ENCODE data around the gene COX7A1. TPM values are rescaled to one million over a fixed set of nuclear protein-coding genes. Genes with fewer than 3 reads are reported as not detected.
"Not testable (repeated sequence)": the region's sequence is repeated elsewhere in the genome, so short reads cannot be mapped to it uniquely, and the experiment has no call there.

Gene COX7A1
- total RNA-seq, 2 experiments from 2014 or later = not detected

- ChIA-PET POLR2A (interaction anchor here (0.5 to 3.2 kb wide), 4 partner anchors 11 to 78 kb away, joined by 4 to 26 read pairs (median 4); no protein-coding TSS in a partner anchor), CTCF (interaction anchor here (0.9 to 5.6 kb wide), 4 partner anchors 13 to 33 kb away, joined by 3 to 37 read pairs (median 4); no protein-coding TSS in a partner anchor)
- peak; percentile 52 for DNase-seq
- peaks cover 26% of the 10 kb centered on the region for H3K36me3 Mint-ChIP-seq
- peak overlapping the region; percentile 92 for H3K4me3 Mint-ChIP-seq
- intact Hi-C loops (cut with micrococcal nuclease) = loop anchor here (1.0 kb wide), 2 partner anchors 8 to 25 kb away; partner anchors contain the start of gene TBCB
- H3K9me3 Mint-ChIP-seq = no peaks in the 10 kb centered on the region
- H3K27me3 Mint-ChIP-seq = no peaks in the 10 kb centered on the region
- H3K27ac Mint-ChIP-seq = peak overlapping the region; percentile 97
- peaks cover 26% of the 10 kb centered on the region for H3K4me1 Mint-ChIP-seq (ENCODE audit: low read depth)
Observed at GRCh38 chr19:36140304-36141038, 11.8 kb downstream of the COX7A1 start.

DNA sequence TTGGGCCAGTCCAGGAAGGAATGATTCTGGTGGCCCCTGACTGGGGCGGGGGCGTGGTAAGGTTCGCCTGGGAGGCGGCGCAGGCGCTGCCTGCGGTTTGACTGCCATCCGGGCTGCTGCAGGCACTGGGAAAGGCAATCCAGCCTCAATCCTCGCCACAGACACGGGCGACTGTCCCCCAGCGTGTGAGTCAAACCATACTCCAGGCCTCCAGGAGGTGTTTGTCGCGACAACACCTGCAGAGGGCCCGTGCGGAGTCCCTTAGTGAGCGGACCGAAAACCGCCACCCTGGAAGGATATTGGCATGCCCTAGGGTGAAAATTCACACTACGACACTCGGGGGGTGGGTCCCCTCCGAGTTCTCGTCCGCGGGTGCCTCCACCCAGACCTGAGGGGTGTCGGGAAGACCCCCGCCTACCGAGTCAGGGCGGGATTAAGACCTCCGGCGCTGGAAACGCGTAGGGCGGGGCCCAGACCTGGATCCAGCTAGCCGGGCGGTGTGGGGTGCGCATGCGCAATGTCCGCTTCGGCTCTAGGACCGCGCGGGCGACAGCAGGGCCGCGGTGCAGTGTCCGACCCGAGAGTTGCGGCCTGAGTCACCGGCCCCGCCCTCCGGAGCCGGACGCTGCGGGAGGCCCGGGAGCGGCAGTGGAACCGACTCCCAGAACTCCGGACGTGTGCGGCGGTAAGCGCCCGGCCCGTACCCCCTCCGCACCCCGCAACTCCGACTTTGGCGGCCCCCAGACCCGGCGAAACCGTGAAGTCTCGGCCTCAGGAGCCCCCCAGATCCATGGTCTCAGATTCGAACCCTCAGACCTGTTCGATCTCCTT, 12.6 kb downstream of the COX7A1 start, which contains the start of gene CAPNS1:
Gene CAPNS1 (plus strand): TSS at position 594 of the 831 bp plus-strand sequence. CDS start 946 bp downstream, outside the sequence.
- intact Hi-C loops (cut with micrococcal nuclease) = loop anchor here (1.0 to 10.0 kb wide), 5 partner anchors 7 to 495 kb away; partner anchors contain the start of genes COX6B1, ETV2 and ZNF565
- Mint-ChIP-seq H3K36me3 (peaks cover 24% of the 10 kb centered on the region), H3K9me3 (no peaks in the 10 kb centered on the region), H3K4me3 (peak within 1 kb of the TSS; percentile 92), H3K27me3 (no peaks in the 10 kb centered on the region), H3K4me1 (ENCODE audit: low read depth) (peaks cover 26% of the 10 kb centered on the region), H3K27ac (peak within 1 kb of the TSS; percentile 97)
- ChIA-PET CTCF (interaction anchor here (0.9 to 5.6 kb wide), 4 partner anchors 13 to 34 kb away, joined by 3 to 37 read pairs (median 4); no protein-coding TSS in a partner anchor), POLR2A (interaction anchor here (1.5 to 3.2 kb wide), 2 partner anchors 11 to 21 kb away, joined by 4 to 26 read pairs; no protein-coding TSS in a partner anchor)
- DNase-seq = peak; percentile 96

DNA sequence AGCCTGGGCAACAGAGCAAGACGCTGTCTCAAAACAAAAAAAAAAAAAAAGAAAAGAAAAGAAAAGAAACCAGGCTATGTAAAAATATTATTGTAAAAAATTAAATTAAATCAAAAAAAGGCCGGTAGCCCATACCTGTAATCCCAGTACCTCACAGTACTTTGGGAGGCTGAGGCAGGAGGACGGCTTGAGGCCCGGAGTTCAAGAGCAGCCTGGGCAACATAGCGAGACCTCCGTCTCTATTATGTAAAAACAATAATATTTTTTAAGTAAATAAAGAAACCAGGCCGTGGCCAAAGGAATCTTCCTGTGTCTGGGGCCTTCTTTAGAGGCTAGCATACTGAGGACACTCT, 13.2 kb downstream of the COX7A1 start:
- ChIA-PET CTCF (interaction anchor here (0.9 to 5.6 kb wide), 4 partner anchors 12 to 34 kb away, joined by 3 to 37 read pairs (median 4); no protein-coding TSS in a partner anchor), POLR2A (interaction anchor here (1.5 to 3.2 kb wide), 2 partner anchors 10 to 20 kb away, joined by 4 to 26 read pairs; no protein-coding TSS in a partner anchor)
- H3K36me3 Mint-ChIP-seq = peaks cover 23% of the 10 kb centered on the region
- peak overlapping the region; percentile 92 for H3K4me3 Mint-ChIP-seq
- intact Hi-C loops (cut with micrococcal nuclease) = loop anchor here (1.0 to 10.0 kb wide), 4 partner anchors 11 to 494 kb away; partner anchors contain the start of genes COX6B1, ETV2 and ZNF565
- DNase-seq = no peak
- H3K27me3 Mint-ChIP-seq = no peaks in the 10 kb centered on the region
- H3K27ac Mint-ChIP-seq = peak overlapping the region; percentile 97
- peaks cover 26% of the 10 kb centered on the region for H3K4me1 Mint-ChIP-seq (ENCODE audit: low read depth)
- H3K9me3 Mint-ChIP-seq = no peaks in the 10 kb centered on the region

DNA sequence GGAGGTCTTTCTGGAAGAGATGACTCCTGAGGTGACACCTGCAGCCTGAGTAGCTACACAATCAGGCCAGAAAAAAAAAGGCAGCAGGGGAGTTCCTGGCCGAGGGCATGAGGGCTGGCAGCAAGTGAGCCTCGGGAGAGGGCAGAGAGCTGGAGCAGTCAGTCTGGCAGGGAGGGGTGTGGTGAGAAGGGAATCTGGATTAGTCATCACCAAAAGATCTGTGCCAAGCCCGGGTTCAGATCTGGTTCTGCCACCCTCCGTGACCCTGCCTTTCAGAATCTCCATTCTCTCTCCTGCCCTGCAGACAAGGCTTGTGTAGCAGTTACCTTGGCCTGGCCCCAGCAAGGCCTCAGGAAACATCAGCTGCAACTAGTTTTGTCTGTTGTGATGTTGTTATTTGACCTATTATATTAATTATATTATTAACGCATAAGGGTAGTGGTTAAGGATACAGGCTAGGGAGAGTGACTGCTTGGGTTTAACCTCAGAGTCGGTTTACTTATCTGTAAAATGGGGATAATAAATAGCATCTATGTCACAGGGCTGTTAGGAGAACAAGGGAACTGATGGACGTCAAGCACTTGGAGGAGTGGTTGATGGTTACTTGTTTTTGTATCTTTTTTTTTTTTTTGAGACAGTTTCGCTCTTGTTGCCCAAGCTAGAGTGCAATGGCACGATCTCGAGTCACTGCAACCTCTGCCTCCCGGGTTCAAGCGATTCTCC, 15.1 kb downstream of the COX7A1 start:
- no peaks in the 10 kb centered on the region for H3K27me3 Mint-ChIP-seq
- DNase-seq = peak; percentile 43
- no peaks in the 10 kb centered on the region for H3K9me3 Mint-ChIP-seq
- H3K36me3 Mint-ChIP-seq = peaks cover 11% of the 10 kb centered on the region
- ChIA-PET CTCF (interaction anchor here (0.7 to 5.6 kb wide), 2 partner anchors 10 to 217 kb away, joined by 3 to 37 read pairs; no protein-coding TSS in a partner anchor), POLR2A (interaction anchor here (0.6 kb wide), 1 partner anchor 12 kb away, joined by 3 read pairs; no protein-coding TSS in a partner anchor)
- peak overlapping the region; percentile 44 for H3K27ac Mint-ChIP-seq
- H3K4me3 Mint-ChIP-seq = no peak overlapping the region
- intact Hi-C loops (cut with micrococcal nuclease) = loop anchor here (10.0 kb wide), 2 partner anchors 182 to 492 kb away; partner anchors contain the start of genes COX6B1 and ETV2
- peaks cover 33% of the 10 kb centered on the region for H3K4me1 Mint-ChIP-seq (ENCODE audit: low read depth)

DNA sequence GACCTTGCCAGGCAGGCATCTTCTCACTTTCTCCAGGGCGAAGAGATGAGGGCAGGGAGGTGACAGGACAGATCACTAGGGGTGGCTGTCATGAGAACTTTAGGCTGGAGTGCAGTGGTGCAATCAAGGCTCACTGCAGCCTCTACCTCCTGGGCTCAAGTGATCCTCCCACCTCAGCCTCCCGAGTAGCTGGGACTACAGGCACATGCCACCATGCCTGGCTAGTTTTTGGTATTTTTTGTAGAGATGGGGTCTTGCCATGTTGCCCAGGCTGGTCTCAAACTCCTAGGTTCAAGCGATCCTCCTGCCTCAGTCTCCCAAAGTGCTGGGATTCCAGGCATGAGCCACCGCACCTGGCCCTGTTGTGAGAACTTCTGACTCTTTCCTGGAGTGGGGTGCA, 17.4 kb downstream of the COX7A1 start:
- H3K4me3 Mint-ChIP-seq, CTCF ChIA-PET, H3K36me3 Mint-ChIP-seq, DNase-seq, POLR2A ChIA-PET, H3K27me3 Mint-ChIP-seq, H3K9me3 Mint-ChIP-seq, H3K27ac Mint-ChIP-seq: not testable (repeated sequence)
- peaks cover 32% of the 10 kb centered on the region for H3K4me1 Mint-ChIP-seq (ENCODE audit: low read depth)
- intact Hi-C loops (cut with micrococcal nuclease) = loop anchor here (10.0 kb wide), 2 partner anchors 180 to 490 kb away; partner anchors contain the start of genes COX6B1 and ETV2

DNA sequence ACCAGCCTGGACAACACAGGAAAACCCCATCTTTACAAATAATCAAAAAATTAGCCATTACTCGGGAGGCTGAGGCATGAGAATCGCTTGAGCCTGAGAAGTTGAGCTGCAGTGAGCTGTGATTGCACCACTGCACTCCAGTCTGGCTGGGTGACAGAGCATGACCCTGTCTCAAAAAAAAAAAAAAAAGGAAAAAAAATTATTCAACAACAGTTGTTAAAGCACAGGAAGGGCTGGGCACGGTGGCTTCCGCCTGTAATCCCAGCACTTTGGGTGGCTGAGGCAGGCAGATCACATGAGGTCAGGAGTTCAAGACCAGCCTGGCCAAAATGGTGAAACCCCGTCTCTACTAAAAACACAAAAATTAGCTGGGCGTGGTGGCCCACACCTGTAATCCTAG, 21.0 kb downstream of the COX7A1 start:
- H3K9me3 Mint-ChIP-seq, POLR2A ChIA-PET, H3K36me3 Mint-ChIP-seq, H3K27me3 Mint-ChIP-seq, DNase-seq, H3K4me3 Mint-ChIP-seq, H3K27ac Mint-ChIP-seq: not testable (repeated sequence)
- CTCF ChIA-PET = interaction anchor here (2.4 kb wide), 1 partner anchor 38 kb away, joined by 16 read pairs; no protein-coding TSS in a partner anchor
- peaks cover 25% of the 10 kb centered on the region for H3K4me1 Mint-ChIP-seq (ENCODE audit: low read depth)
- intact Hi-C loops (cut with micrococcal nuclease) = loop anchor here (10.0 kb wide), 2 partner anchors 176 to 486 kb away; partner anchors contain the start of genes COX6B1 and ETV2

DNA sequence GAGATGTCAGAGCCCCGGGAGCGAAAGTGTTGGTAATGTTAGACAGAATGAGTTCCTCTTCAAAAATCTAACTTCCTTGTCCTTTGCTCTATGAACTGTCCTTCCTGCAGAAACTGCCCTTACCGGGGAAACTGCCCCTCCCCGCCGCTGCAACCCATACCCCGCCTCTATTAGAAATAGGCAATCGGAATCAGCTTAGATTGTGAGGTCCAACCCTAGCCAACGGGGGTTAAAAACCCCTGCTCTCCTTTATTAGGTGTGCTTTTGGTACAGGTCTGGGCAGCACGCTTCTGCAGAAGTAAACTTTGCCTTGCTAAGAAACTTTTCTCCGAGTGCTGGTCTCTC, 23.9 kb downstream of the COX7A1 start:
- Mint-ChIP-seq H3K9me3 (no peaks in the 10 kb centered on the region), H3K27me3 (no peaks in the 10 kb centered on the region), H3K4me1 (ENCODE audit: low read depth) (peaks cover 26% of the 10 kb centered on the region), H3K4me3 (peak overlapping the region; percentile 84), H3K27ac (peak overlapping the region; percentile 91), H3K36me3 (peaks cover 7% of the 10 kb centered on the region)
- POLR2A ChIA-PET = interaction anchor here (0.8 to 3.5 kb wide), 6 partner anchors 11 to 114 kb away, joined by 3 to 26 read pairs (median 6); partner anchors contain the start of genes ALKBH6, CAPNS1, POLR2I and TBCB
- intact Hi-C loops (cut with micrococcal nuclease) = loop anchor here (1.0 to 5.0 kb wide), 3 partner anchors 11 to 131 kb away; partner anchors contain the start of genes SDHAF1 and ZNF565
- no peak for DNase-seq
- CTCF ChIA-PET = interaction anchor here (0.6 to 3.7 kb wide), 30 partner anchors 10 to 1089 kb away, joined by 3 to 54 read pairs (median 4); partner anchors contain the start of genes ALKBH6, CAPNS1, COX7A1 and POLR2I

GRCh38 chr19:36125557-36125956, 26.7 kb downstream of the COX7A1 start:
- Mint-ChIP-seq H3K4me3 (no peak overlapping the region), H3K27me3 (no peaks in the 10 kb centered on the region), H3K9me3 (no peaks in the 10 kb centered on the region), H3K36me3 (peaks cover 15% of the 10 kb centered on the region), H3K4me1 (ENCODE audit: low read depth) (peaks cover 10% of the 10 kb centered on the region), H3K27ac (peak overlapping the region; percentile 74)
- intact Hi-C loops (cut with micrococcal nuclease) = loop anchor here (5.0 kb wide), 1 partner anchor 128 kb away; the partner anchor contains the start of gene SDHAF1
- peak; percentile 47 for DNase-seq
- ChIA-PET POLR2A (interaction anchor here (0.8 to 3.2 kb wide), 2 partner anchors 10 to 11 kb away, joined by 3 to 13 read pairs; partner anchors contain the start of genes POLR2I and TBCB), CTCF (interaction anchor here (1.3 to 3.7 kb wide), 2 partner anchors 13 to 44 kb away, joined by 6 to 37 read pairs; partner anchors contain the start of gene CAPNS1)

- H3K27ac Mint-ChIP-seq = no peak overlapping the region
- H3K4me3 Mint-ChIP-seq = no peak overlapping the region
- CTCF ChIA-PET = no interaction called here
- peaks cover 26% of the 10 kb centered on the region for H3K36me3 Mint-ChIP-seq
- H3K4me1 Mint-ChIP-seq (ENCODE audit: low read depth) = peaks cover 18% of the 10 kb centered on the region
- POLR2A ChIA-PET = no interaction called here
- intact Hi-C loops (cut with micrococcal nuclease) = no loop called here
- DNase-seq = no peak
- H3K27me3 Mint-ChIP-seq = no peaks in the 10 kb centered on the region
- H3K9me3 Mint-ChIP-seq = no peaks in the 10 kb centered on the region
Observed at GRCh38 chr19:36121486-36122124, 30.6 kb downstream of the COX7A1 start.

GRCh38 chr19:36120984-36121358, 31.3 kb downstream of the COX7A1 start:
- ChIA-PET CTCF (no interaction called here), POLR2A (no interaction called here)
- DNase-seq = no peak
- intact Hi-C loops (cut with micrococcal nuclease) = no loop called here
- H3K36me3 Mint-ChIP-seq = peaks cover 29% of the 10 kb centered on the region
- H3K27ac Mint-ChIP-seq = no peak overlapping the region
- H3K4me1 Mint-ChIP-seq (ENCODE audit: low read depth) = peaks cover 23% of the 10 kb centered on the region
- H3K27me3 Mint-ChIP-seq = no peaks in the 10 kb centered on the region
- no peak overlapping the region for H3K4me3 Mint-ChIP-seq
- no peaks in the 10 kb centered on the region for H3K9me3 Mint-ChIP-seq

Measured in activated CD4-positive, alpha-beta memory T cell treated with anti-CD3 and anti-CD28 coated beads for 36 hours (primary cell).